Right lobe of liver (tissue), 4 donors: ENCODE results near the gene MRPL20.
"Not testable (repeated sequence)": the region's sequence is repeated elsewhere in the genome, so short reads cannot be mapped to it uniquely, and the experiment has no call there.

Experiments
- POLR2A ChIP-seq: fragments of 450-650 bp; IDR thresholded peaks from one replicate; pipeline ENCODE4 v1.6.1; 2017; ENCODE audit warnings: antibody characterized with exemption, mild to moderate bottlenecking
- TF ChIP-seq, protein P1 (sequence below), 4 donors: fragments of 200-600 bp in 3 of 4; fragments of 450-650 bp in 1 of 4; IDR thresholded peaks; one replicate each; pipeline versions ENCODE4 v1.5.1 to v1.8.0; 2016 to 2022; ENCODE audit warnings: antibody characterized with exemption in 4 of 4, mild to moderate bottlenecking in 2 of 4
- donor health status: DM: no; HTN: no; CAD: no.
- donor health status: DM: no; HTN: no; CAD: no.
- donor health status: DM: no; HTN: yes; CAD: no.

DNA sequence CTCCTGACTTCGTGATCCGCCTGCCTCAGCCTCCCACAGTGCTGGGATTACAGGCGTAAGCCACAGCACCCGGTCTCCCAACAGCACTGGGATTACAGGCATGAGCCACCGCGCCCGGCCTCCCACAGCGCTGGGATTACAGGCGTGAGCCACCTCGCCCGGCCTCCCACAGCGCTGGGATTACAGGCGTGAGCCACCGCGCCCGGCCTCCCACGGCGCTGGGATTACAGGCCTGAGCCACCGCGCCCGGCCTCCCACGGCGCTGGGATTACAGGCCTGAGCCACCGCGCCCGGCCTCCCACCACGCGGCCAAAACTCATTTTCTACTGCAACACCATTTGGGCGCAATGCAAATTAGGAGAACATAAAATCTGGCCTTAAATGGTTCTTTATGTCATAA, 21.8 kb downstream of the MRPL20 start:
- TF ChIP-seq POLR2A, result not testable (repeated sequence)
- TF ChIP-seq, protein P1, sequence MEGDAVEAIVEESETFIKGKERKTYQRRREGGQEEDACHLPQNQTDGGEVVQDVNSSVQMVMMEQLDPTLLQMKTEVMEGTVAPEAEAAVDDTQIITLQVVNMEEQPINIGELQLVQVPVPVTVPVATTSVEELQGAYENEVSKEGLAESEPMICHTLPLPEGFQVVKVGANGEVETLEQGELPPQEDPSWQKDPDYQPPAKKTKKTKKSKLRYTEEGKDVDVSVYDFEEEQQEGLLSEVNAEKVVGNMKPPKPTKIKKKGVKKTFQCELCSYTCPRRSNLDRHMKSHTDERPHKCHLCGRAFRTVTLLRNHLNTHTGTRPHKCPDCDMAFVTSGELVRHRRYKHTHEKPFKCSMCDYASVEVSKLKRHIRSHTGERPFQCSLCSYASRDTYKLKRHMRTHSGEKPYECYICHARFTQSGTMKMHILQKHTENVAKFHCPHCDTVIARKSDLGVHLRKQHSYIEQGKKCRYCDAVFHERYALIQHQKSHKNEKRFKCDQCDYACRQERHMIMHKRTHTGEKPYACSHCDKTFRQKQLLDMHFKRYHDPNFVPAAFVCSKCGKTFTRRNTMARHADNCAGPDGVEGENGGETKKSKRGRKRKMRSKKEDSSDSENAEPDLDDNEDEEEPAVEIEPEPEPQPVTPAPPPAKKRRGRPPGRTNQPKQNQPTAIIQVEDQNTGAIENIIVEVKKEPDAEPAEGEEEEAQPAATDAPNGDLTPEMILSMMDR (IDR thresholded peaks at IDR 0.05), result not testable (repeated sequence)
